Panc1 (cell line): ENCODE data around the gene ZNF680. TPM values are rescaled to one million over a fixed set of nuclear protein-coding genes. Genes with fewer than 3 reads are reported as not detected.

Experiments used
- ATAC-seq: fragments of 200-7000 bp; cut with Tn5 transposase; 2 replicates; pipeline ENCODE4 v1.9.1; 2020; ENCODE audit warnings: mild to moderate bottlenecking, moderate library complexity
- BruUV-seq: library from RNA; stranded (reverse); fragments of 400-500 nt; replicated peaks from 2 replicates; lab custom pipeline; 2021; lab: Mats Ljungman, UMichigan
- CTCF ChIA-PET: fragments of 300-600 bp; sonication (Branson Sonifier 250); formaldehyde crosslinking; loops from one replicate; lab custom pipeline; 2022; ENCODE audit warnings: antibody characterized with exemption; lab: Charles Lee
- POLR2A ChIA-PET: fragments of 300-600 bp; sonication (Branson Sonifier 250); formaldehyde crosslinking; loops from one replicate; lab custom pipeline; 2022; ENCODE audit warnings: antibody characterized with exemption; lab: Charles Lee
- DNase-seq: peaks from one replicate; pipeline ENCODE4 v3.0.0-alpha.2; 2010; ENCODE audit warnings: low read depth, low spot score
- H3K27ac ChIP-seq: 2 replicates; pipeline ENCODE4 v1.5.1; 2011; ENCODE audit warnings: mild to moderate bottlenecking, low read length, inconsistent platforms
- H3K27me3 ChIP-seq: fragments of 200-500 bp; sonication (Bioruptor generic); 2 replicates; pipeline ENCODE4 v1.6.0; 2014; ENCODE audit warnings: low read length, inconsistent platforms; ENCODE audit not compliant: control insufficient read depth, insufficient read depth
- H3K36me3 ChIP-seq: fragments of 200-500 bp; sonication (Bioruptor generic); 2 replicates; pipeline ENCODE4 v1.5.1; 2014; ENCODE audit warnings: inconsistent platforms, mild to moderate bottlenecking, low read length, moderate library complexity; ENCODE audit not compliant: control insufficient read depth, insufficient read depth
- H3K4me1 ChIP-seq: 2 replicates; pipeline ENCODE4 v1.5.1; 2011; ENCODE audit warnings: inconsistent platforms, mild to moderate bottlenecking, low read length, moderate library complexity; ENCODE audit not compliant: control insufficient read depth, insufficient read depth
- H3K4me3 ChIP-seq, 2 experiments: 2 replicates each; pipeline ENCODE4 v1.5.1; 2011 to 2012; ENCODE audit warnings: low read depth in 2 of 2, low read length in 2 of 2, mild to moderate bottlenecking in 2 of 2, inconsistent platforms in 1 of 2, moderate library complexity in 1 of 2
- H3K9me3 ChIP-seq: fragments of 200-500 bp; sonication (Bioruptor generic); 2 replicates; pipeline ENCODE4 v1.5.1; 2014; ENCODE audit warnings: low read depth, mild to moderate bottlenecking, inconsistent platforms, low read length, moderate library complexity; ENCODE audit not compliant: control insufficient read depth, insufficient read depth
- CTCF ChIP-seq: fragments of 450-650 bp; IDR thresholded peaks from 2 replicates; pipeline ENCODE4 v1.5.1; 2017; ENCODE audit warnings: mild to moderate bottlenecking
- REST ChIP-seq, 2 experiments: IDR thresholded peaks; 2 replicates each; pipeline ENCODE4 v1.6.1; 2011 to 2012; ENCODE audit warnings: low read depth in 2 of 2, control low read depth in 1 of 2, low read length in 1 of 2, mild to moderate bottlenecking in 1 of 2, moderate library complexity in 1 of 2; ENCODE audit not compliant: insufficient read depth in 1 of 2
- SIN3A ChIP-seq: IDR thresholded peaks from 2 replicates; pipeline ENCODE4 v1.6.1; 2012; ENCODE audit warnings: low read depth, mild to moderate bottlenecking, low read length, moderate library complexity, borderline replicate concordance; ENCODE audit not compliant: insufficient read depth
- TCF7L2 ChIP-seq: IDR thresholded peaks from 2 replicates; pipeline ENCODE4 v1.6.1; 2011; ENCODE audit warnings: mild to moderate bottlenecking, low read depth, low read length, inconsistent platforms
- in situ Hi-C: cut with HindIII; loops from 2 replicates; pipeline ENCODE4 v1.10.0; 2016; ENCODE audit warnings: low sequenced_read_pairs, low pct_unique_long_range_greater_than_20kb
- intact Hi-C: fragments of 100-400 bp; cut with micrococcal nuclease; formaldehyde crosslinking; loops from one replicate; pipeline ENCODE4 v1.10.0; 2022; ENCODE audit not compliant: unreplicated experiment
- total RNA-seq: library from RNA; stranded (reverse); gene quantifications from one replicate; pipeline ENCODE4 v1.2.1, GENCODE V29; 2021; ENCODE audit not compliant: unreplicated experiment

The ZNF680 gene
- total RNA-seq, 1 experiment from 2014 or later: 21.3 TPM

- ChIA-PET CTCF (no interaction called here), POLR2A (no interaction called here)
- no peak overlapping the region for H3K27ac ChIP-seq
- ATAC-seq: no peak
- in situ Hi-C loops: no loop called here
- BruUV-seq: no TSS peak
- intact Hi-C loops: no loop called here
- no peak overlapping the region for H3K4me3 ChIP-seq
- no peak for DNase-seq
- no peak for TF ChIP-seq SIN3A
- H3K9me3 ChIP-seq: no peaks in the 10 kb centered on the region
- no peaks in the 10 kb centered on the region for H3K4me1 ChIP-seq
- no peaks in the 10 kb centered on the region for H3K36me3 ChIP-seq
- H3K27me3 ChIP-seq: no peaks in the 10 kb centered on the region
Observed at GRCh38 chr7:64602086-64602485, 39.2 kb upstream of the ZNF680 start.

GRCh38 chr7:64599359-64599758, 36.5 kb upstream of the ZNF680 start:
- Histone ChIP-seq H3K4me3 (no peak overlapping the region), H3K27ac (no peak overlapping the region), H3K4me1 (no peaks in the 10 kb centered on the region), H3K36me3 (no peaks in the 10 kb centered on the region), H3K27me3 (no peaks in the 10 kb centered on the region), H3K9me3 (no peaks in the 10 kb centered on the region)
- DNase-seq (no peak), ATAC-seq (peak; percentile 62; the same call in 1 of the 2 replicates)
- ChIA-PET POLR2A (no interaction called here), CTCF (no interaction called here)
- TF ChIP-seq SIN3A: no peak
- peak; percentile 10; the same call in 1 of the 2 replicates for TF ChIP-seq CTCF
- intact Hi-C loops (no loop called here), in situ Hi-C loops (no loop called here)
- BruUV-seq: no TSS peak

- ChIA-PET CTCF (no interaction called here), POLR2A (no interaction called here)
- in situ Hi-C loops (no loop called here), intact Hi-C loops (no loop called here)
- Histone ChIP-seq H3K9me3 (no peaks in the 10 kb centered on the region), H3K4me3 (no peak overlapping the region), H3K4me1 (no peaks in the 10 kb centered on the region), H3K36me3 (no peaks in the 10 kb centered on the region), H3K27me3 (no peaks in the 10 kb centered on the region), H3K27ac (no peak overlapping the region)
- BruUV-seq: no TSS peak
- ATAC-seq: no peak
- TF ChIP-seq CTCF (no peak), REST (IDR thresholded peaks at IDR 0.05; ENCODE audit: insufficient read depth in 1 of 2, low read depth in 2 of 2, low read length in 1 of 2) (no peak), SIN3A (no peak), TCF7L2 (no peak)
- no peak for DNase-seq
Observed at GRCh38 chr7:64590971-64591370, 28.1 kb upstream of the ZNF680 start.
